Colonic mucosa (tissue), 4 donors: Measurements from ENCODE around the gene OR52E5. TPM values are rescaled to one million over a fixed set of nuclear protein-coding genes. Genes with fewer than 3 reads are reported as not detected.

Experiments used
- DNase-seq: peaks from one replicate; pipeline ENCODE4 v3.0.0-alpha.2; 2020
- H3K27ac ChIP-seq: fragments of 200-600 bp; one replicate; pipeline ENCODE4 v1.8.0; 2021
- H3K27me3 ChIP-seq: fragments of 200-600 bp; one replicate; pipeline ENCODE4 v1.8.0; 2021
- H3K36me3 ChIP-seq: fragments of 200-600 bp; one replicate; pipeline ENCODE4 v1.8.0; 2021
- H3K4me1 ChIP-seq: fragments of 200-600 bp; one replicate; pipeline ENCODE4 v1.8.0; 2021; ENCODE audit warnings: mild to moderate bottlenecking
- H3K4me3 ChIP-seq: fragments of 200-600 bp; one replicate; pipeline ENCODE4 v1.8.0; 2021
- H3K9ac ChIP-seq, 2 donors: one replicate each; pipeline ENCODE4 v1.7.0; 2013; ENCODE audit warnings: control low read depth in 2 of 2, low read depth in 2 of 2, low read length in 2 of 2
- H3K9me3 ChIP-seq: fragments of 200-600 bp; one replicate; pipeline ENCODE4 v1.8.0; 2021
- intact Hi-C: fragments of 100-400 bp; cut with DNase I; formaldehyde crosslinking; loops from one replicate; pipeline ENCODE4 v1.14.1; 2022
- total RNA-seq, 2 donors: library from RNA; stranded (reverse); fragmentation: NEBNext Ultra II Directional in 1 of 2; extraction: Animal tissue kit (Norgen Biotek cat#: 25700) in 1 of 2; gene quantifications; one replicate each; pipeline ENCODE4 v1.2.1, GENCODE V29; 2021
- TF ChIP-seq, protein P1 (sequence below): fragments of 200-600 bp; IDR thresholded peaks from one replicate; pipeline ENCODE4 v1.8.0; 2022; ENCODE audit warnings: antibody characterized with exemption, mild to moderate bottlenecking
- donor health status: healthy.
- donor health status: DM: no; HTN: no; CAD: no.
- donor health status: DM: no; HTN: no; CAD: no.

OR52E5 gene
- total RNA-seq, 2 donors from 2014 or later, result not detected

DNA sequence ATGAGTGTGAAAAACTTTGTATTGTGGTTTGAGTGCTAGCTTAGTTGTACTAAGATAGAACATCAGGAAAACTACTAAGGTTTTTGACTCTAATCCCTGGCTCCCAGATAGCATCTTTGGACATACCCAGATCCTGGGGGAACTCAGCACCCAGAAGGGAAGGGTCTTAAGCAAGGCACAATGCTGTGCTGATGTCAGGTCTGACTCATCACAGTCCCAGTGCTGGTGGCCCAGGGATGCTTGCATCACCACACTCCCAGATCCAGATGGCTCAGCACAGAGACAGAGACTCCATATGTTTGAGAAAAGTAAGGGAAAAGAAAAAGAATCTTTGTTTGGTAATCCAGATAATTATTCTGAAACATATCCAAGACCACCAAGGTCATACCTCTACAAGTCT lies 30.8 kb downstream of the OR52E5 start:
- H3K9ac ChIP-seq, result no peak overlapping the region
- no peak overlapping the region for H3K4me3 ChIP-seq
- no peak for DNase-seq
- H3K4me1 ChIP-seq, result no peaks in the 10 kb centered on the region
- H3K9me3 ChIP-seq, result no peaks in the 10 kb centered on the region
- intact Hi-C loops, result no loop called here
- TF ChIP-seq, protein P1, sequence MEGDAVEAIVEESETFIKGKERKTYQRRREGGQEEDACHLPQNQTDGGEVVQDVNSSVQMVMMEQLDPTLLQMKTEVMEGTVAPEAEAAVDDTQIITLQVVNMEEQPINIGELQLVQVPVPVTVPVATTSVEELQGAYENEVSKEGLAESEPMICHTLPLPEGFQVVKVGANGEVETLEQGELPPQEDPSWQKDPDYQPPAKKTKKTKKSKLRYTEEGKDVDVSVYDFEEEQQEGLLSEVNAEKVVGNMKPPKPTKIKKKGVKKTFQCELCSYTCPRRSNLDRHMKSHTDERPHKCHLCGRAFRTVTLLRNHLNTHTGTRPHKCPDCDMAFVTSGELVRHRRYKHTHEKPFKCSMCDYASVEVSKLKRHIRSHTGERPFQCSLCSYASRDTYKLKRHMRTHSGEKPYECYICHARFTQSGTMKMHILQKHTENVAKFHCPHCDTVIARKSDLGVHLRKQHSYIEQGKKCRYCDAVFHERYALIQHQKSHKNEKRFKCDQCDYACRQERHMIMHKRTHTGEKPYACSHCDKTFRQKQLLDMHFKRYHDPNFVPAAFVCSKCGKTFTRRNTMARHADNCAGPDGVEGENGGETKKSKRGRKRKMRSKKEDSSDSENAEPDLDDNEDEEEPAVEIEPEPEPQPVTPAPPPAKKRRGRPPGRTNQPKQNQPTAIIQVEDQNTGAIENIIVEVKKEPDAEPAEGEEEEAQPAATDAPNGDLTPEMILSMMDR, result no peak
- no peak overlapping the region for H3K27ac ChIP-seq
- no peaks in the 10 kb centered on the region for H3K27me3 ChIP-seq
- H3K36me3 ChIP-seq, result no peaks in the 10 kb centered on the region

DNA sequence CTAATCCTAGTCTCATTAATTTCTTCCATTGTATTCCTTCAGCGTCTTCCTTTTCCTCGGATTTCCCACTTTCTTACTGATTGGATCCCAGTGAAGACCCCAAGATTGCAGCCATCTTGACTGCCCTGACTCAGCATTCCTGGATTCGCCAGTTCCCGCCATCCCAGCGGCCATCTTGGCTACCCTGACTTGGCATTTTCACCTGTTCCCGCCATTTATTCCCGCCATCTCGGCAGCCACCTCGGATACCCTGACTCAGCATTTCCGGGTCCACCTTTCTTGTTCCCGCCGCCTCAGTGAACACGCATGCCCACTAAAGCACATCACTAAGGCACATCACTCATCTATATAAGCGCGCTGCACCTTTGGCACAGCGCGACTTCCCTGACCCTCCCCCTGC lies 35.3 kb downstream of the OR52E5 start:
- H3K27ac ChIP-seq, result no peak overlapping the region
- TF ChIP-seq, protein P1, result no peak
- H3K4me1 ChIP-seq, result no peaks in the 10 kb centered on the region
- no peak overlapping the region for H3K4me3 ChIP-seq
- DNase-seq, result no peak
- H3K27me3 ChIP-seq, result no peaks in the 10 kb centered on the region
- H3K9ac ChIP-seq, result no peak overlapping the region
- no peaks in the 10 kb centered on the region for H3K36me3 ChIP-seq
- intact Hi-C loops, result no loop called here
- no peaks in the 10 kb centered on the region for H3K9me3 ChIP-seq

DNA sequence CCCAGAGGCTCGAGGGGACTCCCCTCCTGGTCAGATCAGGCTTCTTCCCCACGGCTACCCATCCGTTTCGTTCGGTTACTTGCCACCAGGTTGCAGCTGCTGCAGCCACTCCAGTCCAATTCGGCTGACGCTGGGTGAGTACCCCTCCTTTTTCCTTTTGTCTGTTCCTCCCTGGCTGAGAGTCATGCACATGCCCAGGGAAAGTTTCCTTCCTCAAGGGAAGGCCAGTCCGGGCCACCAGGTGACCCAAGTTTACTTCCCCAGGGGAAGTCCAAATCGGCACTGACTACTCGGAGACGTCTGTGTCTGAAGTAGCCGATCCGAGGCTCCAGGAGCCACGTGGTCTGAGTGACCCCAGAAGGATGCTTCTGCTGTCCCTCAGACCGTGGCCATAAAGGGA lies 35.8 kb downstream of the OR52E5 start:
- TF ChIP-seq, protein P1, result no peak
- Histone ChIP-seq H3K9ac (no peak overlapping the region), H3K27ac (no peak overlapping the region), H3K4me3 (no peak overlapping the region), H3K9me3 (no peaks in the 10 kb centered on the region), H3K4me1 (no peaks in the 10 kb centered on the region), H3K36me3 (no peaks in the 10 kb centered on the region), H3K27me3 (no peaks in the 10 kb centered on the region)
- intact Hi-C loops, result no loop called here
- DNase-seq, result no peak

DNA sequence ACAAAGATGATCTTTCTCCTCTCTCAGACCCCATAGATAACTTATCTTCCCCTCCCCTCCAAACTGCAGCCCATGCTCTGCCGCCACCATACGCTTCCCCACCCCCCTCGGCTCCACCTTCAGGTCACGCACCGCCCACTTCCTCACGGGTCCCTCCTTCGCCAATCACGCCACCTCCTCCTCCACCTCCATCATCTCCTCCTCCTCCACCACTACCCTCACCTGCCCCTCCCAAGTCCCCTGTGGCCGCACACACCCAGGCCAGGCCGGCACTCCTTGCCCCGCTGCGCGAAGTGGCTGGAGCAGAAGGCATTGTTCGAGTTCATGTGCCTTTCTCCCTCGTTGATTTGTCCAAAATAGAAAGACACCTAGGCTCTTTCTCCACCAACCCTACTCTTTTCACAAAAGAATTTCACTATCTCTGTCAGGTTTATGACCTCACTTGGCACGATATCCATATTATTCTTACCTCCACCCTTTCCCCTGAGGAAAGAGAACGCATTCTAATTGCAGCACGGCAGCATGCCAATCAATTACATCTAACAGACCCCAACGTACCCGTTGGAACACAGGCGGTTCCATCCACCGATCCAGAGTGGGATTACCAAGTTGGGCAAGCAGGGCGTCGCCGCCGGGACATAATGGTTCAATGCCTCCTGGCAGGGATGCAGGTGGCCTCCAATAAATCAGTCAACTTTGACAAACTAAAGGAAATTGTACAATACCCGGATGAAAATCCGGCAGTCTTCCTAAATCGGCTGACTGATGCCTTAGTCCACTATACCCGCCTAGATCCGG lies 36.8 kb downstream of the OR52E5 start:
- DNase-seq, result no peak
- Histone ChIP-seq H3K9me3 (no peaks in the 10 kb centered on the region), H3K4me3 (no peak overlapping the region), H3K9ac (no peak overlapping the region), H3K4me1 (no peaks in the 10 kb centered on the region), H3K27ac (no peak overlapping the region), H3K27me3 (no peaks in the 10 kb centered on the region), H3K36me3 (no peaks in the 10 kb centered on the region)
- intact Hi-C loops, result no loop called here
- TF ChIP-seq, protein P1, result no peak

DNA sequence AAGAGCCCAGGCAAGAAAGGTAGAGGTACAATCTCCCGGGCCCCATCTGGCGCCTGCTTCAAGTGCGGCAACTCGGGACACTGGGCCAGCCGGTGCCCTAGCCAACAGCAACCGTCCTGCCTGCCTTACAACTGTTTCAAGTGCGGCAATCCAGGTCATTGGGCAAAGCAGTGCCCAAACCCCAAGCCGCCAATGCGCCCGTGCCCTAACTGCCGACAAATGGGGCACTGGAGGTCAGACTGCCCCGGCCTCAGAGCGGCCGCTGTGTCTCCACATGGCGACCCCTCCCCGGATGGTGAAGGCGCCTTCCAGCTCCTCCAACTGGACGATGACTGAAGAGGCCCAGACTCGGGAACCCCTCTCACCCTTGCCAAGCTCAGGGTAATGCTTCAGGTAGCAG lies 37.6 kb downstream of the OR52E5 start:
- H3K27ac ChIP-seq, result no peak overlapping the region
- no peaks in the 10 kb centered on the region for H3K9me3 ChIP-seq
- no peaks in the 10 kb centered on the region for H3K4me1 ChIP-seq
- no peak for DNase-seq
- no peaks in the 10 kb centered on the region for H3K27me3 ChIP-seq
- no peak overlapping the region for H3K4me3 ChIP-seq
- no peaks in the 10 kb centered on the region for H3K36me3 ChIP-seq
- intact Hi-C loops, result no loop called here
- TF ChIP-seq, protein P1, result no peak
- no peak overlapping the region for H3K9ac ChIP-seq
